Measurements from ENCODE around the gene DIPK1C.
A peak's percentile ranks its signal among the peaks of the same experiment; 100 is the strongest.

DNA sequence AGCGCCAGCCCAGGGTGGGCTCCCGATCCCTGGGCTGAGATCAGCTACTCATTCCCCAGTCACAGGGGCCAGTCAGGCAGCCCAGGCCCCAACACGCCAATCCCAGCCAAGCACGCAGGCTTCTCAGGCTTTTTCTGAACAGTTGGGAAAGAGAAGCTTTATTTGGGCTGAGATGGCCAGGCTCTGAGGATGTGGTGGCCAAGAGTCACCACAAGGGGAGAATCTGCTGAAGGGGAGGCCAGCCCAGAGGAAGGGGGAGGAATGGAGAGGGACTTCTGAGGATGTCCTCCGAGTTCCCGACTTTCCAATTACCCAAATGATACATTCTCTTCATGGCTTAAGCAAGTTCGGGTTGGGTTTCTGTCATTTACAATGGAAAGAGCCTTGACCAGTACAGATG lies 2.8 kb upstream of the DIPK1C start:
- TF ChIP-seq CTCF (IDR thresholded peaks at IDR 0.05) (peak in 1 of 3 experiments; percentile 9), EP300 (IDR thresholded peaks at IDR 0.05) (no peak), POLR2A (IDR thresholded peaks at IDR 0.05; ENCODE audit: low read depth) (no peak)

All from esophagus muscularis mucosa (tissue), 4 donors.